GM21825 (cell line): ENCODE data around the gene FAM161B.
"Not testable (repeated sequence)": the region's sequence is repeated elsewhere in the genome, so short reads cannot be mapped to it uniquely, and the experiment has no call there.

ENCODE experiments used
- ATAC-seq: cut with Tn5 transposase; IDR thresholded peaks from one replicate; pipeline ENCODE4 v1.9.1; 2021; ENCODE audit warnings: mild to moderate bottlenecking, moderate library complexity; ENCODE audit not compliant: unreplicated experiment

FAM161B gene

GRCh38 chr14:73944432-73945158 lies 5.3 kb downstream of the FAM161B start:
- no peak for ATAC-seq

DNA sequence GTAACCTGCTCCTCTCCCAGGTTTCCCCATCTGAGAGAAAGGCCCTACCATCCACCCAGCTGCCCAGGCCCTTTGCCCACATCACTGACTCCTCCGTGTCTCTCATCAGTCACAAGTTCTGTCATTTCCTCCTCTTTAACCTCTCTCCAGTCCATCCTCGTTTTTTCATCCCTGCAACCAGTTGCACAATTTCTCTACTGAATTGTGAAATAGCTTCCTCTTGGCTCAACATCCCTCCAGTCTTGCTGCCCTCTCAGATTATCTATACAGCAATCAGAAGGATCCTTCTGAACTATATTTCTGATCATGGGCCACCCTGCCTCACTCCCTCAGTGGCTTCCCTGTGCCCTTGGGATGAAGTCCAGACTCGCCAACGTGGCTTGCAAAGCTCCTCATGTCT lies 6.8 kb downstream of the FAM161B start:
- no peak for ATAC-seq

- no peak for ATAC-seq
Observed at GRCh38 chr14:73942180-73942579, 7.7 kb downstream of the FAM161B start.

DNA sequence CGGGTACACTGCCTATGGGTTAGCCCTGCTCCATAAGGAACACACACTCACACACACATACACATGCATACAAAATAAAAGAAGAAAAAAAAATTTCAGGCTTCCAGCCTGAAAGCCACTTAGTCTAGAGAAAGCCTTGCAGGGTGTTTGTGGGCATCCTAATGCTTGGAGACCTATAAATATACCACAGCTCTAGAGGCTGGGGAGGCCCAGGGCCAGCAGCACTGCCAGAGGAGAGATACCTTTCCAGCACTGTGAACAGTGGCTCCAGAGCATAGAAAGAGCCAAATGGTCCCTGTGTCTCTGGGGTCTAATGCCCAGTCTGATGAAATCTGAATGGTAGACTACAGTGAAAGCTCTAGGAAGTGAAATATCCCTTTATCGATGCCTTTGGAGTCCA lies 12.9 kb downstream of the FAM161B start:
- ATAC-seq: no peak

DNA sequence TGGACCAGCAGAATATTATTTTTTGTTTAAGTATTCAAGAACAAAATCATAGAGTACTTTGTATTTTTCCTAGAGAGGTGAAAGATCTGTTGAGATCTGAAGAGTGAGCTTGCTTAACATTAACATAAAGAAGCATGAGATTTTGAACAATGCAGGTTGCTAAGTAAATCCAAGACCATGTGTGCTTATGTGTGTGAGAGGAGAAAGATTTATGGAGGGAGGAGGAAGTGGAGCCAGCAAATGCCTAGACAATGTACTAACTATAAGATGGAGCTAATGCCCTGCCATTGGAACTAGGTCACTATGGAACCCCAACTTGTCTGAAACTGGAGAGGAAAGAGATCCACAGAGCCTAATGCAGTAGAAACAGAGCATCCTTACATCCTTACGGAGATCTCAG lies 13.3 kb downstream of the FAM161B start:
- ATAC-seq: no peak

GRCh38 chr14:73935666-73936065 lies 14.2 kb downstream of the FAM161B start:
- no peak for ATAC-seq

DNA sequence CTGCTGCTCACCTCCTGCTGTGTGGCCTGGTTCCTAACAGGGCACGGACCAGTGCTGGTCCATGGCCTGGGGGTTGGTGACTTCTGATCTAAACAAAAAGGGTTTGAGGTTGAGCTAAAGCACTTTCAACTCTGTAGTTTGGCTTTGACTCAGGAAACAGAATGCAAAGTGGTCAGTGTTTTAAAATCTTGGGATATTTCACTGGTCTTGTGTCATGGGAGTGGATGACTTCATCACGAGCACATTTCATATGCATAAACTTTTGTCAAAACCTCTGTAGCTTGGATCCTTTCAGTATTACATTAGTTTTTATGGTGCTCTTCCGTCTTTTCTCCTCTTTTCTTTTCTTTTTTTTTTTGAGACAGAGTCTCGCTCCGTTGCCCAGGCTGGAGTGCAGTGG lies 25.6 kb downstream of the FAM161B start:
- ATAC-seq: no peak

DNA sequence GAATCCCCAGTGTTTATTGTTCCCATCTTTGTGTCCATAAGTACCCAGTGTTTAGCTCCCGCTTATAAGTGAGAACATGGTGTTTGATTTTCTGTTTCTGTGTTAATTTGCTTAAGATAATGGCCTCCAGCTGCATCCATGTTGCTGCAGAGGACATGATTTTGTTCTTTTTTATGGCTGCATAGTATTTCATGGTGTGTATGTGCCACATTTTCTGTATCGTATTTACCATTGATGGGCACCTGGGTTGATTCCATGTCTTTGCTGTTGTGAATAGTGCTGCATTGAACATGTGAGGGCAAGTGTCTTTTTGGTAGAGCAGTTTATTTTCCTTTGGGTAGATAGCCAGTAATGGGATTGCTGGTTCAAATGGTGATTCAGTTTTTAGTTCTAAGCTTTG lies 30.4 kb downstream of the FAM161B start:
- not testable (repeated sequence) for ATAC-seq

DNA sequence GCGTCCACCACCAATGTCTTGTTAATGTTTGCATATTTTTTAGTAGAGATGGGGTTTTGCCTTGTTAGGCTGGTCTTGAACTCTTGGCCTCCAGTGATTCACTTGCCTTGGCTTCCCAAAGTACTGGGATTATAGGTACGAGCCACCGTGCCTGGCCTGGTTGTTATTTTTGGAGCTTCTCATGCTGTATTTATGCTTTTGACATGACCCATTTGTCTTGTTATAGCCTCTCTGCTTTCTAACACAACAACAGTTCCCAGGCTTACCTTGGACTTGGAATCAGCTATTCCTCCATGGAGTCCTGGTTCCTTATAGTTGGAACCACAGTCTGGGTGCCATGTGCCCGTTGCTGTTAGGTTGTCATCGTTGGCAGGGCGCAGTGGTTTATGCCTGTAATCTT lies 33.6 kb downstream of the FAM161B start:
- no peak for ATAC-seq

- ATAC-seq: no peak
Observed at GRCh38 chr14:73913256-73913655, 36.6 kb downstream of the FAM161B start.

DNA sequence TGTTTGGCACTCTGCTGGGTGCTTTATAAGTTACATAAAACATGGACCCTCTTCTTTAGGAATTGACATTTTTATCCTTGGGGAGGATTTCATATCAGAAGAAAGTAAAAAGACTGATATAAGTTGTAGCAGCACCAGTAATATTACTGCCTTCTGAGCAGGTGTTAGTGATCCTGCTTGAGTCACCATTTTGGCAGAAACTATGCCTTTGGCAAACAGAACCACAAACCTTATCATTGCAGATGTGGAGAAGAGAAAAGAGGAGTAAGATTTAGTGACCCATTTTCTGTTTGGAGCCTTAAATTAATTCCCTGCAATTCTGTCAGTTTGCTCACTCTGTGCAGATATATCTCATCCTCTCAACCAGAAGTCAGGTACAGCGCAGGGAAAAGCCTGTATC lies 40.2 kb downstream of the FAM161B start:
- ATAC-seq: no peak

- ATAC-seq: no peak
Observed at GRCh38 chr14:73903028-73903427, 46.9 kb downstream of the FAM161B start.

- ATAC-seq: no peak
Observed at GRCh38 chr14:73896521-73896920, 53.4 kb downstream of the FAM161B start.

DNA sequence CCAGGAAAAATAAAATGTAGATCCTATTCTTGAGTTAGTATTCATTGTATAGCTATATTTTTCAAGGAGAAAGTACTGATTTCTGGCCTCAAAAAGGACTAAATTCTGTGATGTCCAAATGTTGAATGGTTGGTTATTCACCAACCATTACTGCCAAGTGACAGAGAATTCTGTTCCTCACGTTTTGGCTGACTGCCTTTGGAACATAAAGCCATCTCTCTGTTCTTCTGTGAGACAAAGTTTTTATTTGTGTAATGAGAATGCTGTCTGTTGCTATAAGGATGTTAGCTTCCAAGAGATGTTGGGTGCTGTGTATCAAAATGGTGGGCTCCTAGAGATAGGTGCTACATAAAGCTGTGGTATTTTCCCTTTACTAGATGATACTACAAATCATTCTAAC lies 54.0 kb downstream of the FAM161B start:
- ATAC-seq: no peak

DNA sequence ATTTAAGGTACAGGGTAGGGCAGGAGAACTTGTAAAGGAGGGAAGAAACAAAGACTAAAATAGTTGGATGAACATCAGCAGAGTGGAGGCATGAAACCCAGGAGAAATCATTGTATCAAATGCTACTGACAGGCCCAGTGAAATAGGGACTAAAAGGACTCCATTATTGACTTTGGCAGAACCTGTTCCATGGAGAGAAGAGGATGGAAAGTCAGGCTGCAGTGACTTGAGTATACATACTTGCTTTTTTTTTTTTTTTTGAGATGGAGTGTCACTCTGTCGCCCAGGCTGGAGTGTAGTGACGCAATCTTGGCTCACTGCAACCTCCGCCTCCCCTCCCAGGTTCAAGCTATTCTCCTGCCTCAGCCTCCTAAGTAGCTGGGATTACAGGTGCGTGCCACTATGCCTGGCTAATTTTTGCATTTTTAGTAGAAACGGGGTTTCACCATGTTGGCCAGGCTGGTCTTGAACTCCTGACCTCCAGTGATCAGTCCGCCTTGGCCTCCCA lies 55.7 kb downstream of the FAM161B start:
- not testable (repeated sequence) for ATAC-seq

DNA sequence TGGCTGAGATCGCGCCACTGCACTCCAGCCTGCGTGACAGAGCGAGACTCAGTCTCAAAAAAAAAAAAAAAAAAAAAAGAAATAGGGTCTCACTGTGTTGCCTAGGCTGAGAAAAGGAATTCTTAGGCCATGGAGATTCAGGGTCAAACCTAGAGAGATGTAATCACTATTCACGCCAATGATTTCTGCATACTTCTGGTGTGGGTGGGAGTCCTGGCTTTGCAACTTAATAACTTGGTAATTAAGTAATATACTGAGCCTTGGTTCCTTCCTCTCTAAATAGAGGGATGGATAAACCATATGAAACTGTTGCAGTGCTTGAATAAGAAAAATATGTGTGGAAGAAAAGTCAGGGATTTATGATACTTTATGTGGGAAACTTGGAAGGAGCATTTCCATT lies 60.5 kb downstream of the FAM161B start:
- no peak for ATAC-seq

DNA sequence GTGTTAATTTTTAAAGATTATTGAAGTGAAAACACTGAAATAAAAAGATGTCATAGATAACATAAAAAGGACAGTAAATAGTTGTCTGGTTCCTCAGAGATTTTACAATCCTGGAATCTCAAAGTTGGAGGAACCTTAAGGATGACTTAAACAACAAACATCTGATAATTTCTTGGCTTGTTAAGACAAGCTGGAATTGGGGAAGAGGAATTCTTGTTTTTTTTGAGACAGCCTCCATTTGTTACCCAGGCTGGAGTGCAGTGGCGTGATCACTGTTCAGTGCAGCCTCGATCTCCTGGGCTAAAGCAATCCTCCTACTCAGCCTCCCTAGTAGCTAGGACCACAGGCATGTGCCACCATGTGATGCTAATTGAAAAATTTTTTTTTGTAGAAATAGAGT lies 60.9 kb downstream of the FAM161B start:
- no peak for ATAC-seq

- no peak for ATAC-seq
Observed at GRCh38 chr14:73888460-73888725, 61.5 kb downstream of the FAM161B start.

GRCh38 chr14:73887694-73888459 lies 62.0 kb downstream of the FAM161B start:
- ATAC-seq: no peak

- ATAC-seq: no peak
Observed at GRCh38 chr14:73887318-73887616, 62.6 kb downstream of the FAM161B start.

DNA sequence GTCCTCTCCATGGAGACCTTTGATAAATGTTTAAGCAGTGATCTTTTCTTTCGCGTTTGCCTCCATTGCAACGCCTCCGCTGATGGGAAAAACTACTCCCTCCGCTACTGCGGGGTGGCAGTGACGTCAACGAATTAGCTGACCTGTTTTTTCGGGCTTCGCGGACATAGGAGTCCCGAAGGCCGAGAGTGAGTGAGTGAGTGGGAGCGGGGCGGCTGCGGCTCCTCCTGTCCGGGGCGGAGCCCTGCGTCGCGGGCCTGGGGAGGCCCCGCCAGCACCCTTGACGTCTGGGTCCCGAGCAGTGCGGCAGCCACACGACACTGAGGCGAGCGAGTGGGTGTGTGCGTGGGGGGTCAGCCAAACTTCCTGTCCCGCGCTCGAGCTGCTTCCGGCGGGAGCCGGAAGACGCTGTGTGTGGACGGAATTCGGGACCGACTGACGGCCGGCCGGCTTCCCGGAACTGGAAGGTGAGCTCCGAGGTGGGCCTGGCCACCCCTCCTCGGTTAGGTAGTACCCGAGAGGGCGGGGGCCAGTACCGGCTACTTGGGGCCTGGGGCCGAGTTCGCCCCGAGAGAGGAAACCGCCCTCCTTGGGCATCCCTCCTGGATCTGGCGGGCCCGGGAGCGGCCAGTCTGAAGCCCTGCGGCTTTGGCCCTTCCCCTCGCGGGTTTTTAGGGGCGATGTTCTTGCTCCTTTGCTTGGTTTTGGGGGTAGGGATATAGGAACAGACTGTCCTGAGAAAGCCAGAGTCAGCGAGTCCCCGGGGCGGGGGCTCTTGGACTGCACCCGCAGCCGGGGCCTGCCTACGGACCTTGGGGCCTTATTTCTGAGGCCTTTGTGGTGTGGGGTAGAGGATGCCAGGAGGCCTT lies 63.2 kb downstream of the FAM161B start, which contains the start of gene ZNF410:
ZNF410 (plus strand) TSS at position 411 of the 869 bp plus-strand sequence. CDS start 5,317 bp downstream, outside the sequence.
- ATAC-seq: peak; percentile 95
